Measurements from ENCODE around the gene TMEM217. TPM values are rescaled to one million over a fixed set of nuclear protein-coding genes. Genes with fewer than 3 reads are reported as not detected.
A peak's percentile ranks its signal among the peaks of the same experiment; 100 is the strongest.

The TMEM217 gene
- total RNA-seq, 1 experiment from 2014 or later = 0.73 TPM

DNA sequence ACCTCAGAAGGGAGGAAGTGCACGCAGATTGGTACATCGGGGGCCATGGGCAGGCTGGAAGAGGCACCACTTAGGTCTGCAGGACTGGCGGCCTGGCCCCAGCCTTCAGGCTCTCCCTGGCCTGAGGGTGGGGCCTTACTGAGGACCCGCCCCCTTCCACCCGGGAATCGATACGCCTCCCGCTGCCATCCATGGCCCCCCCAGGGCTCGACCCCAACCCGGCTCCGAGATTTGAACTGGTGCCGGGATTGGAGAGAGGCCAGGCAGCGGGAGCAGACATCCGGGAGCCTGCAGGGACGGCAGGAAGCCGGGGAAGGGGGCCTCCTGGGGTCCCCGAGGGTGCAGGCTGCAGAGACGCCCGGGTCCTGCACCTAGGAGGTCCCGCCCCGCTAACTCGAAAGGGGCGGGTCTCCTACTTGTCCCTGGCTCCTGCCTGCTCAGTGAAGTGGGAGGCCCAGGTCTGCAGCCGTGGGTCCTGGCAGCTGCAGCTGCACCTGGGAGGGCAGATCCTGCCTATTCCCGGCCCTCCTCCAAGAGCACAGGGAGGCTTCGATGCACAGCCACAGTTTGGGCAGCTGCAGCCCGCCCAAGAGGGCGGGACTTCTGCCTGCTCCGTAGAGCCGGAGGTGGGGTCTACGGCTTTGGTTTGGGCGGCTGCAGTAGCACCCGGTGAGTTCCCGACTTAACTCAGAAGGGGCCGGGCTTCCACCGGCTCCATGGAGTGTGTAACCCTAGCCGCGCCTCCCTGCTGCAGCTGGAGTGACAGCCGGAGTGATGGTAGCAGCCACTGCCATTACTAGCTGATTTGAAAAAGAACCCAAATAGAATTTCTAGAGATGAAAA, 35.6 kb downstream of the TMEM217 start:
- Histone ChIP-seq H3K9me3 (replicated peaks) (no peaks in the 10 kb centered on the region), H3K4me3 (peak overlapping the region; percentile 64), H3K27me3 (no peaks in the 10 kb centered on the region), H3K27ac (peak overlapping the region; percentile 46), H3K4me1 (0 out of 2 replicates have a peak, but pooled peaks cover 4% of the 10 kb centered on the region), H3K36me3 (no peaks in the 10 kb centered on the region)
- peak; percentile 96 for DNase-seq

DNA sequence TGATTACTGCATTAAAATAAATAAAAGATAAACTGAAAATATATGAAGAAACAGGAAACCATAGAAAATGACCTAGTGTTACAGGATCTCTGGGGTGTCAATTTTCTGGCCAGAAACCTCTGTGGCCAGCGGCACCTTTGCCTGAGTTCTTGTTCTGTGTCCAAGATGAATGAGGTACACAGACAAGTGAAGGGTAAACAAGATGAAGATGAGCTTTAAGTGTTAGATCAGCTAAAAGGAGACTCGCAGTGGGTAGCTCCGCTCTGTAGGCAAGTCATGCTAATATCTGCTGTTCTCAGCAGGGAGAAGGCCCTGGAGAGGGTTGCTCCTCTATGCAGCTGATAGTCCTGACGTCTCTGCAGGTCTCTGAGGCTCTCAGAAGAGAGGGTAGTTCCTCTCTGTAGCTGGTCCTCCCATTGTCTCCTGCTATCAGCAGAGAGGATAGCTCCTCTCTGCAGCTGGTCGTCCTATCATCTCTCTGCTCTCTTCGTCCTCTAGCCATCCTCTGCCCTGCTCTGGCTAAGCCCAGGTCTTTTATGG, 36.3 kb downstream of the TMEM217 start:
- 0 out of 2 replicates have a peak, but pooled peaks cover 4% of the 10 kb centered on the region for H3K4me1 ChIP-seq
- H3K36me3 ChIP-seq = no peaks in the 10 kb centered on the region
- H3K9me3 ChIP-seq (replicated peaks) = no peaks in the 10 kb centered on the region
- peak overlapping the region; percentile 64 for H3K4me3 ChIP-seq
- peak overlapping the region; percentile 22; the same call in 1 of the 2 replicates for H3K27ac ChIP-seq
- DNase-seq = no peak
- H3K27me3 ChIP-seq = no peaks in the 10 kb centered on the region

DNA sequence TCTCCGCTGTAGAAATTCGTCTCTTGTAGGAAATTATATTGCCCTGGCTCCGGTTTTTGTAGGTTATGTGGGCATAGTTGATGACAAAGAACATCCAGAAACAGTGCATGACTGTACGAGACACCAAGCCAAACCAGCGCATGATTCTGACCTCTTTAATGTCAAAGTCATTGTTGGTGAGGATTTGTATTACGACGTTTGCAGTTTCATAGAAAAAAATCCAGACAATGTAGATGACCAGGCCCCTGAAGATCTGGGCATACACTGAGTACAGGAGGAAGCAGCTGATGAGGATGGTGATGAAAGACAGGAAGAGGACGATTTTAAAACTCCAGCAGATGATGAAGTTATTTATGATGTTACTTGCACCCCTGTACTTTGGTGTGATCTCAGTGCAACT, 39.4 kb downstream of the TMEM217 start:
- no peaks in the 10 kb centered on the region for H3K36me3 ChIP-seq
- 0 out of 2 replicates have a peak, but pooled peaks cover 4% of the 10 kb centered on the region for H3K4me1 ChIP-seq
- H3K27ac ChIP-seq = no peak overlapping the region
- no peak overlapping the region for H3K4me3 ChIP-seq
- H3K9me3 ChIP-seq (replicated peaks) = no peaks in the 10 kb centered on the region
- DNase-seq = no peak
- H3K27me3 ChIP-seq = no peaks in the 10 kb centered on the region

DNA sequence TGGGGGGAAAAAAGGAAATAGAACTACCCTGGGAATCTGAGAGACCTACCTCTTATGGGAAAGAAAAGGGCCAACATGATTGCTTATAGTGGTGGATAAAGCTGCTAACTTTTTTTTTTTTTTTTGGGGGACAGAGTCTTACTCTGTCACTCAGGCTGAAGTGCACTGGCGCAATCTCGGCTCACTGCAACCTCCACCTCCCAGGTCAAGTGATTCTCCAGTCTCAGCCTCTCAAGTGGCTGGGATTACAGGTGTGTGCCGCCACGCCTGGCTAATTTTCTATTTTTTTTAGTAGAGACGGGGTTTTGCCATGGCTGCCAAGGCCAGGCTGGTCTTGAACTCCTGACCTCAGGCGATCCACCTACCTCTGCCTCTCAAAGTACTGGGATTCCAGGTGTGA, 39.9 kb downstream of the TMEM217 start:
- H3K27ac ChIP-seq = no peak overlapping the region
- H3K9me3 ChIP-seq (replicated peaks) = no peaks in the 10 kb centered on the region
- no peak overlapping the region for H3K4me3 ChIP-seq
- no peaks in the 10 kb centered on the region for H3K36me3 ChIP-seq
- no peaks in the 10 kb centered on the region for H3K27me3 ChIP-seq
- no peak for DNase-seq
- H3K4me1 ChIP-seq = 0 out of 2 replicates have a peak, but pooled peaks cover 4% of the 10 kb centered on the region

DNA sequence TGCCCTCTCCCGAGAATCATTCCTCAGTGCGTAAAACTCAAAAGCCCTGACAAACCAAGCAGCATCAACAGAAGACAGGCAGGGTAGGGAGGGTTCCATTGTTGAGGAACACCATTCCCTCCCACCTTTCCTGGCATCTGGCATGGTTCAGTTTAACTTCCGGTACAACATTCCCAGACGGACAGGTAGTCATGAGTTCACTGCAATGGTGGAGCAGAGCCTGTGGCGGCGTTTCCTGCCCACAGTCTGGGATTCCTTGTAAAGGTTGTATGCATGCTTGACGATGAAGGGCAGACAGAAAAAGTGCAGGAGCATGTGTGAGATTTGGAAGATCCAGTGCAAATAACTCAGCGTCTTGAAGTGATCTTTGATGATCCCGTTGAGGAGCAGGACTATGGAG, 45.7 kb downstream of the TMEM217 start:
- H3K27ac ChIP-seq = no peak overlapping the region
- H3K4me1 ChIP-seq = no peaks in the 10 kb centered on the region
- DNase-seq = no peak
- H3K36me3 ChIP-seq = no peaks in the 10 kb centered on the region
- no peaks in the 10 kb centered on the region for H3K9me3 ChIP-seq (replicated peaks)
- no peak overlapping the region for H3K4me3 ChIP-seq
- no peaks in the 10 kb centered on the region for H3K27me3 ChIP-seq

DNA sequence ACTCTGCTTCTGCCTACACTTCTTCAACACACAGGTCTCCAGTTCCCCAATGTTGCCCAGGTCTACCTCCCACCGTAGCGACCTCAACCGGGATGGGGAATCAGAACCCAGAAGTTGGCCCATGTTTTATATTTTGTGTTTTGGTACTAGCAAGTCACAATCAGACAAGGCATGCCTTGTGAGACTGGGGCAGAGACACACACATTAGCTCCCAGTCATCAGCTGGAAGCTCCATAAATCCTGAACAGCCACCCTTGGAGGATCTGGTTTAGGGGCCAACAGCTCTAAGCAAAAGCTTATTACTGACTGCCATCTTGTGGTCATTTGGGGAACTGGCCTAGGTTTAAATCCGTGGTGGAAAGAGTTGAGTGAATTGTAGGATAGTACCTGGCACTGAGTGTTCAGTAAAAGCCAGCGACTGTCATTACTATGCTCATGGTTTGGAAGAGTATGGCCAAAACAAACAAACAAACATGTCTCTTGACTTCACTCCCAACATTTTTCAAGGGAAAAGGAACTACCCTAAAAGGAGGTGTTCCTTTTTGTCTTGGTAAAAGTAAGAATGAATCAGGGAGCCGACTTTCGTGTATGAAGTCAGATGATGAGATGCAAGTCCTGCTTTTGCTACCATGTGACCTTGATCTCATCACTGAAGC, 47.5 kb downstream of the TMEM217 start:
- H3K4me1 ChIP-seq = no peaks in the 10 kb centered on the region
- H3K27ac ChIP-seq = no peak overlapping the region
- H3K27me3 ChIP-seq = no peaks in the 10 kb centered on the region
- no peaks in the 10 kb centered on the region for H3K9me3 ChIP-seq (replicated peaks)
- no peaks in the 10 kb centered on the region for H3K36me3 ChIP-seq
- H3K4me3 ChIP-seq = no peak overlapping the region
- DNase-seq = peak; percentile 76 to 91

DNA sequence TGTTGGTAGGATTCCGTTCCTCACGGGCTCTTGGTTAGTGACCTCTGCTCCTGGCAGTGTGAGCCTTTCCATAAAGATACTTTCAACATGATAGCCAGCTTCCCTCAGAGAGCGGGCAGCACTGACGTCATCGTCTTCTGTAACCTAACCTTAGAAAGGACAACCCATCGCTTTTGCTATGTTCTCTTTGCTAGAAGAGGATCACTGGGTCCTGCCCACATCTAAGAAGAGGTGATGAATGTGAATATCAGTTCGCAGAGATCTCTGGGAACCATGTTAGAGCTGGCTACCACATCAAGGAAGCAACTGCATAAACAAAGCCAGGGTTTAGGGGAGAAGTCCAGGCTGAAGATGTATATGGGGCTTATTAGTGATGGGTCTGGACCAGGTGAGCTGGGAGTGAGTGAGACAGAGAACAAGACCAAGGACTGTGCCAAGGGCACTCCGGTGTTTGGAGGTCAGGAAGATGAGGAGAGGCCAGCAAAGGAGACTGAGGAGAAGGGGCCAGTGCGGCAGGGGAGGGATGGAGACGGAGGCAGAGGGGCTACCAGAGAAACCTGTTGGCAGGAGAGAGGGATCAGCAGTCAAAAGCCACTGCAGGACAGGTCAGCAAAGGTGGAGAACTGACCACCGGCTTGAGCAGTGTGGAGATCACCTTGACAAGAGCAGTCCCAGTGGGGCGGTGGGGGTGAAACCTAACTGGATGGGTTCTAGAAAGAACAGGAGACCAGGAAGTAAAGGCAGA, 48.3 kb downstream of the TMEM217 start:
- H3K4me1 ChIP-seq = no peaks in the 10 kb centered on the region
- peak in 1 of 2 experiments; percentile 31 for DNase-seq
- no peaks in the 10 kb centered on the region for H3K27me3 ChIP-seq

DNA sequence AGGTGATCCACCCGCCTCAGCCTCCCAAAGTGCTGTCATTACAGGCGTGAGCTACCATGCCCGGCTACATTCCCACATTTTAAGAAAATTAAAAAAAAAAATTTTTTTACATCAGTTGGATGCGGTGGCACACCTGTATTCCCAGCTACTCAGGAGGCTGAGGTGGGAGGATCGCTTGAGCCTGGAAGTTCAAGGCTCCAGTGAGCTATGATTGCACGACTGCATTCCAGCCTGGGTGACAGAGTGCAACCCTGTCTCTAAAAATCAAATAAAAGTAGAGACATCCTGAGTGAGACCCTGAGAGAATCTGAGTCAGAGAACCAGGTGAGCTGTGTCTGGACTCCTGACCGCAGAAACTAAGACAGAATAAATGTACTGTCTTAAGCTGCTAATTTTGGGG, 49.2 kb downstream of the TMEM217 start:
- Histone ChIP-seq H3K9me3 (replicated peaks) (no peaks in the 10 kb centered on the region), H3K36me3 (no peaks in the 10 kb centered on the region), H3K27me3 (no peaks in the 10 kb centered on the region; the same call in 1 of the 2 replicates), H3K27ac (no peak overlapping the region), H3K4me1 (peaks cover 4% of the 10 kb centered on the region; the same call in 1 of the 2 replicates), H3K4me3 (no peak overlapping the region)
- DNase-seq = no peak

More for the DNA sequence above, 48.3 kb downstream of the TMEM217 start:
- H3K27ac ChIP-seq = no peak overlapping the region
- no peaks in the 10 kb centered on the region for H3K36me3 ChIP-seq
- H3K9me3 ChIP-seq (replicated peaks) = no peaks in the 10 kb centered on the region
- no peak overlapping the region for H3K4me3 ChIP-seq

DNA sequence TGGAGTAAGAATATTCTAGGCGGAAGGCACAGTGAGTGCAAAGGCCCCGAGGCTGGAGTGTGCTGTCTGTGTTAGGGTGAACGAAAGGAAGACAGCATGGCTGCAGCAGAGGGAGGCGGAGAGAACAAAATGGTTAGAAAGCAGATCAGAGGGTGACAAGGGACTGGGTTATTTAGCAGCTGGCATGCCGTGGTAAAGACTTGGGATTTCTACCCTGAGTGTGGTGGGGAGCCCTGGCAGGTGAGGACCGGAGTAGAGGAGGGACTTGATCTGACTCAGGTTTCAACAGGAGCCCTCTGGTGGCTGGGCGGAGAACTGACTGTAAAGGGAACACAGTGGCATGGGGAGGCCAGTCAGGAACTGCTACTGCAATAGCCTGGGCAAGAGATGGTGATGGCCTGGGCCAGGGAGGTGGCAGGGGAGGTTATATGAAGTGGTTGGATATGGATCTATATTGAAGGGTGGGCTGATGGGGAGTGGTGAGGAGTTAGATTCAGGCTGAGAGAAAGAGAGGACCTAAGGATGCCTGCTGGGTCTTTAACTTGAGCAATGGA, 50.0 kb downstream of the TMEM217 start:
- no peaks in the 10 kb centered on the region; the same call in 1 of the 2 replicates for H3K27me3 ChIP-seq
- peaks cover 4% of the 10 kb centered on the region; the same call in 1 of the 2 replicates for H3K4me1 ChIP-seq
- H3K36me3 ChIP-seq = no peaks in the 10 kb centered on the region
- DNase-seq = peak; percentile 84 to 91
- no peak overlapping the region for H3K27ac ChIP-seq
- no peak overlapping the region for H3K4me3 ChIP-seq
- H3K9me3 ChIP-seq (replicated peaks) = no peaks in the 10 kb centered on the region

DNA sequence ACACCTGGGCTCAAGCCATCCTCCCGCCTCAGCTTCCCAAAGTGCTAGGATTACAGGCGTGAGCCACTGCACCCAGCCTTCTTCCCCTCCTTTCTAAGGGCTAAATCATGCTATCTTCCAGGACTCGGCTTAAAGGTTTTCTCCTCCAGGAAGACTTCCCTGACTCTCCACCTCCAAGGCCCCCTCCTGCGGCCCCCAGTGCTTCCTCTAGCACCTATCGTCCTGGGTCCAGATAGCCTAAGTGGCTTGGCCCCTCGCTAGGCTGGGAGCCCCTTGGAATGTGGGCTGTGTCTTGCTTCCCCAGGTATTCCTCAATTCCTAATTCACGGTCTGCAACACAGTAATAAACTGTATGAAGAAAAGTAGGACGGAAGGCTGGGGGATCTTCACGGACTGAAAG, 51.3 kb downstream of the TMEM217 start:
- DNase-seq = no peak
- no peaks in the 10 kb centered on the region for H3K36me3 ChIP-seq
- H3K4me3 ChIP-seq = no peak overlapping the region
- H3K27me3 ChIP-seq = no peaks in the 10 kb centered on the region; the same call in 1 of the 2 replicates
- no peak overlapping the region for H3K27ac ChIP-seq
- H3K4me1 ChIP-seq = peaks cover 4% of the 10 kb centered on the region; the same call in 1 of the 2 replicates
- H3K9me3 ChIP-seq (replicated peaks) = no peaks in the 10 kb centered on the region

DNA sequence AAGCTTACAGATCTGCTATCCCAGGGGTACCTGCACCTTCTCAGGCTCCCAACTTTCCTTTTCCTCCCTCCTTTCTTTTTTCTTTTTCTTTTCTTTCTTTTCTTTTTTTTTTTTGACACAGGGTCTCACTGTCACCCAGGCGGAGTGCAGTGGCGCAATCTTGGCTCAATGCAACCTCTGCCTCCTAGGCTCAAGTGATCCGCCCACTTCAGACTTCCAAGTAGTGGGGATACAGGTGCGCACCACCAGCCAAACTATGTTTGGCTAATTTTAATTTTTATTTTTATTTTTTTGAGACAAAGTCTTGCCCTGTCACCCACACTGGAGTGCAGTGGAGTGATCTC, 52.0 kb downstream of the TMEM217 start:
- no peak overlapping the region for H3K4me3 ChIP-seq
- no peak for DNase-seq
- H3K36me3 ChIP-seq = no peaks in the 10 kb centered on the region
- peaks cover 1% of the 10 kb centered on the region; the same call in 1 of the 2 replicates for H3K27me3 ChIP-seq
- H3K9me3 ChIP-seq (replicated peaks) = no peaks in the 10 kb centered on the region
- no peak overlapping the region for H3K27ac ChIP-seq
- H3K4me1 ChIP-seq = peaks cover 4% of the 10 kb centered on the region; the same call in 1 of the 2 replicates

DNA sequence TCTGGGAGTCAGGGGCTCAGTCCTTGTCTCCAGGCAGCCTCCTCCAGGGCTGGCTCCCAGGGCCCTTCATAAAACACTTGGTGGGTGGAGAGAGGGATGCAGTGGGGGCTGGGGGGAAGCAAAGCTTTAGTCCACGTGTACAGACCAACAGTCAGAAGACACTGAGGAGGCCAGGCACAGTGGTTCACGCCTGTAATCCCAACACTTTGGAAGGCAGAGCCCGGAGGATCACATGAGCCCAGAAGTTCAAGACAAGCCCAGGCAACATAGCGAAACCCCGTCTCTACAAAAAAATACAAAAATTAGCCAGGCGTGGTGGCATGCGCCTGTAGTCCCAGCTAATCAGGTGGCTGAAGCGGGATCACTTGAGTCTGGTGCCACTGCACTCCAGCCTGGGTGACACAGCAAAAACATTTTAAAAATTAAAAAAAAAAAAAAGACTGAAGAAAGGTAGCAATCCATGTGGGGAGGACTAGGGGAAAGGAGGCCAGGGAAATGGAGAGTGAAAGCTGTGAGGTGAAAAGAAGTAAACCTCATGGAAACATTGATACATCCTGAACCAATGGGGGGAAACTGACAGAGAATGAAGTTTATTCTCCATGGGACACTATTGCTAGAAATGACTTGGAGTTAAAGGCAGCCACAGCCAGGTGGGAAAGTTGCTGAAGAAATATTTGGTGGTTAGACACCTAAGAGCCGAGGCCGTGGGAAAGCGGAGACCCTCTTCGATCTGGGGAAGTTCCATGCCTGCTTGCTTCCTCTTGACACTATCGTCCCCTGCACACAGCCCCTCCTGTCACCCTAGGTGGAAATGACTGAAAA, 52.6 kb downstream of the TMEM217 start:
- peaks cover 4% of the 10 kb centered on the region; the same call in 1 of the 2 replicates for H3K4me1 ChIP-seq
- H3K9me3 ChIP-seq (replicated peaks) = no peaks in the 10 kb centered on the region
- no peak overlapping the region for H3K4me3 ChIP-seq
- H3K27ac ChIP-seq = no peak overlapping the region
- no peaks in the 10 kb centered on the region for H3K36me3 ChIP-seq
- peaks cover 3% of the 10 kb centered on the region; the same call in 1 of the 2 replicates for H3K27me3 ChIP-seq
- no peak for DNase-seq

DNA sequence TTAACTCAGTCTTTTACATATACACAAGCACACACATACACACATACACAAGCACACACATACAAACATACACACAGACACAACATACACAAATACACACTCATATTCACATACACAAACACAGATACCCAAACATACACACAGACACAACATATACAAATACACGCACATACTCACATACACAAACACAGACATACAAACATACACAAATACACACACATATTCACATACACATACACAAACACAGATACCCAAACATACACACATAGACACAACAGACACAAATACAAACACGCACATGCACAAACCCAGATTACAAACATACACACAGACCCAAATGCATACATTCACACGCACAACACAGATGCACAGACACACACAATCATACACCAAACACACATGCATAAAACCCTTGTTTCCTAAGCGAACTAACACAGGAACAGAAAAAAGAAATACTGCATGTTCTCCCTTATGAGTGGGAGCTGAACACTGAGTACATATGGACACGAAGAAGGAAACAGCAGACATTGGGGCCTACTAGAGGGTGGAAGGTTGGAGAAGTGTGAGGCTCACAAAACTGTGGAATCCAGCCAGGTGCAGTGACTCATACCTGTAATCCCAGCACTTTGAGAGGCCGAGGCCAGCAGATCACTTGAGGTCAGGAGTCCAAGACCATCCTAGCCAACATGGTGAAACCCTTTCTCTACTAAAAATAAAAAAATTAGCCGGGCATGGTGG, 53.8 kb downstream of the TMEM217 start:
- peaks cover 3% of the 10 kb centered on the region; the same call in 1 of the 2 replicates for H3K27me3 ChIP-seq
- DNase-seq = no peak
- H3K4me3 ChIP-seq = no peak overlapping the region
- no peaks in the 10 kb centered on the region for H3K36me3 ChIP-seq
- no peak overlapping the region for H3K27ac ChIP-seq
- H3K9me3 ChIP-seq (replicated peaks) = no peaks in the 10 kb centered on the region
- peaks cover 4% of the 10 kb centered on the region; the same call in 1 of the 2 replicates for H3K4me1 ChIP-seq
